GM18868 (cell line): ENCODE results near the gene RUFY2.
A peak's percentile ranks its signal among the peaks of the same experiment; 100 is the strongest.

Experiments
- ATAC-seq: cut with Tn5 transposase; IDR thresholded peaks from one replicate; pipeline ENCODE4 v1.9.1; 2021; ENCODE audit warnings: mild to moderate bottlenecking, moderate library complexity; ENCODE audit not compliant: unreplicated experiment

The RUFY2 gene

DNA sequence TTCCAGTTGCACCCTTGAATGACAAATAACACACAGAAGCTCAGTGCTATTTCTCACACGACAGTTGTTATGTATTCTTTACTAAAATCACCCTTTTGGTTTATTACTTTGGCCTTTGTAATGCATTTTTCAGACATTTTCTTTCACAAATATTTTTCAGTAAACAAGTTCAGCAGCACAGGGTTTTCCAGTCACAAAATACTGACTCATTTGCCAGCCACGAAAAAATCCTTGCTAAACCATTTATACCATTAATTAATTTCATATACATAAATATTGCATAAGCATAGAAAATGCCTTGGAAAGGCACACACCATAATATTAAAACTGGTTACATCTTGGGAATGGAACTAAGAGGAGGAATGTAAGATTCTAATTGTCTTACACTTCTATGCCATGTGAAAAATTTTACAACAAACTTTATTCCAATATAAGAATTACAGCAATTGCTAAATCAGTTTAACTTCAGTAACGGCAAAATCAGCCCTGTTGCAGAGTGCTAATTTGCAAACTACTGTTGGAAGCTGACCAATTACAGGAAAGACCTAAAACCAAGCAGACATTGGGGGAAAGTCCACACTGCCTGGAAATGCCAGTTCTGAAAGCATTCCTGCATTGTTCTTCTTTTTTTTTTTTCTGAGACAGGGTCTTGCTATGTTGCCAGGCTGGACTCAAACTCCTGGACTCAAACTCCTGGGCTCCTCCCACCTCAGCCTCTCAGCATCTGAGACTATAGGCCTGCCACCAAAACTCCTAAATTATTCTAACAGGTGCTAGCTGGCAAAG, 42.8 kb downstream of the RUFY2 start:
- no peak for ATAC-seq

DNA sequence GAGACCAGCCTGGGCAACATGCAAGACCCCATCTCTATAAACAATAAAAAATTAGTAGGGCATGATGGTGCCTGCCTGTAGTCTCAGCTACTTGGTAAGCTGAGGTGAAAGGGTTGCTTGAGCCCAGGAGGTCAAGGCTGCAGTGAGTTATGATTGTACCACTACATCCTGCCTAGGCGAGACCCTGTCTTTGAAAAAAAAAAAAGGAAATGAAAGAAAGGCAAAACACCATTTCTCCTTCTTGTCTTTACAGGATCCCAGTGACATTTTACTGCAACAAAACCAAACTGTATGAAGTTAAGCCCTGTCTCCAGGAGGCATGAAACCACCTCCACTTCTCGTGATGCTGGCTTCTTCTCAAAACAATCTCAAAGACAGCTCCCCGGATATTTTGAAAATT, 44.5 kb downstream of the RUFY2 start:
- peak; percentile 45 for ATAC-seq

DNA sequence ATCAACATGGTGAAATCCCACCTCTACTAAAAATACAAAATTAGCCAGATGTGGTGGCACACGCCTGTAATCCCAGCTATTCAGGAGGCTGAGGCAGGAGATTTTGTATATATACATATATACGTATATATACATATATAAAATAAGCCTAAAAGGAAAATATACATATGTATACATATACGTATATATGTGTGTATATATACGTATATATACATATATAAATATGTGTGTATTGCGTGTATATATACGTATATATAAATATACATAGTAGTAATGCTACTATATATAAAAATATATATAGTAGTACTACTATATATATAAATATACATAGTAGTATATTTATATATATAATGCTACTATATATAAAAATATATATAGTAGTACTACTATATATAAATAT, 47.9 kb downstream of the RUFY2 start:
- ATAC-seq, result no peak

DNA sequence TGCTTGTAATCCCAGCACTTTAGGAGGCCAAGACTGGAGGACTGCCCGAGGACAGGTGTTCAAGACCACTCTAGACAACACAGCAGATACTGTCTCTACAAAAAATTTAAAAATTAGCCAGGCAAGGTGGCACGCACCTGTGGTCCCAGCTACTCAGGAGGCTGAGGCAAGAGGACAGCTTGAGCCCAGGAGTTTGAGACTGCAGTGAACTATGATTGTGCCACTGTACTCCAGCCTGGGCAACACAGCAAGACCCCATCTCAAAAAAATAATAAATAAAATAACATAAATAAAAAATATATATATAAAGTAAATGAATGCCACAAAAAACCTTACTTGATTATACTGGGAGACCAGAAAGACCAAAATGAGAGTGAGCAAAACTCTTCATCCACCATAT, 53.5 kb downstream of the RUFY2 start:
- ATAC-seq, result no peak

DNA sequence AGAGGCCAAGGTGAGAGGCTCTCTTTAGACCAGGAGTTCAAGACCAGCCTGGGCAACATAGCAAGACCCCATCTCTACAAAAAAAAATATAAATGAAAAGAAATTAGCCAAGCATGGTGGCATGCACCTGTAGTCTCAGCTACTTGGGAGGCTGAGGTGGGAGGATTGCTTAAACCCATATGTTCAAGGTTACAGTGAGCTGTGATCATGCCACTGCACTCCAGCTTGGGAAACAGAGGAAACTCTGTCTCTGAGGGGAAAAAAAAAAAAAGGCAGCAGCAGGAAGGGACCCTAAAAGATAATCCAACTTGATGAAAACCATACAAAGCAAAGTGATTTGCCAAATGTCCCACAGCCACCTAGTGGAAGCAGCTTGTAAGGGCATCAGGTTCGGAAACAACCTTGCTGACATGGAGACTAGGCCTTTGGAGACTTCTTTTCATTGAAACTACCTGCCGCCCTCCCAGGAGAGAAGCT, 58.8 kb downstream of the RUFY2 start:
- ATAC-seq, result peak; percentile 75

DNA sequence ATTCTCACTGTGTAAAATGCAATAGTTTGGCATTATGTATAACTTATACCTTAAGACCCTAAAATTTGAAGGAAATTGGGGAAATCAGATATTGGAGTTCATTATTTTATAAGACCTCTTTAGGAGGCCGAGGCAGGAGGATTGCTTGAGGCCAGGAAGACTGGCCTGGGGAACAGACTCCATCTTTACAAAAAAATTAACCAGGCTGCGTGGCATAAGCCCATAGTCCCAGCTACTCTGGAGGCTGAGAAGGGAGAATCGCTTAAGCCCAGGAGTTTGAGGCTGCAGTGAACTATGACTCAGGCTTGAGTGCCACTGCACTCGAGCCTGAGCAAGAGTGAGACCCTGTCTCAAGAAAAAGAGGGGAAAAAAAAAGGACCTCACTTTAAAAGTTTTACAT, 60.3 kb downstream of the RUFY2 start:
- no peak for ATAC-seq

DNA sequence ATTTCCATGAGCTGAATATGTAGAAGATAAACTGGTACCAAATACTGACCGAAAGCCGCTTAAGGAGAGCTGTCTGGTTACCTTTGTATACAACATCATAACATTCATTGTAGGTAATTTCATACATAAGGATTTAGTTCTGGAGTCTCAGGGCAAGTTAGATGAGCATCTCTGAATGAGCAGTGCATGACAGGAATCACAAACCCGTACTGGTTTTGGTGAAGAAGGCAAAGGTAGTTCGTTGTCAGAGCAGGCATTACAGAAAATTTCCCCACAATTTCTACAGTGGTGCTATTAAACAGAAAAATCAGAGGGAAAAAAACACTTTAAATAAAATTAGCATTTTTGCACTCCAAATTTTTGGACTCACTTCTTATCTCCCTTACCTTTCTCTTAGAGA, 61.5 kb downstream of the RUFY2 start:
- no peak for ATAC-seq

DNA sequence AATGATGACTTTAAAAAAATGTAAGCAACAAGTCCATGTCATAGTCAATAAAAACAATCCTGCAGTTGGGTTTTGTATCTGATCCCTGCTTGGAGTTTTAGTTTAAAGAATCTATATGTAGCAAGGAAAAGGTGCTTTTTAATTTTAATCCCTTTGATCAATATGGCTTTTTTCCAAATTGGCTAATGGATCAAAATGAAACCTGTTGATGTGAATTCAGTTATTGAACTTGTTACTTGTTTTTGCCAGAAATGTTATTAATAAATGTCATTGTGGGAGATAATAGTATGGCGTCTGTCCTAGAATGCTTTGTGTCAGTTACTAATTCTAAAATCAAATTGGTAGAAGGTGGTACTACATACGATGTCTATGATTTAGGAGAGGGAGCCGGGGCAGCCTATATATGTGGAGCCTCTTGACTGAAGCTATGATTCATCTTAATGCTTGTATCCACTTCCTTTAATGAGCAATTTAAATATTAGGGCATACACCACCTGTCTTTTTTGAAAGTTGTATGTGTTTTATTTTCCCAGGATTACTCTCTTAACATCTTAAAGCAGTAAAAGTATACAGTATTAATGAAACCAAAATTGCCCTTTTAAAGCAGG, 64.1 kb downstream of the RUFY2 start:
- ATAC-seq, result no peak

DNA sequence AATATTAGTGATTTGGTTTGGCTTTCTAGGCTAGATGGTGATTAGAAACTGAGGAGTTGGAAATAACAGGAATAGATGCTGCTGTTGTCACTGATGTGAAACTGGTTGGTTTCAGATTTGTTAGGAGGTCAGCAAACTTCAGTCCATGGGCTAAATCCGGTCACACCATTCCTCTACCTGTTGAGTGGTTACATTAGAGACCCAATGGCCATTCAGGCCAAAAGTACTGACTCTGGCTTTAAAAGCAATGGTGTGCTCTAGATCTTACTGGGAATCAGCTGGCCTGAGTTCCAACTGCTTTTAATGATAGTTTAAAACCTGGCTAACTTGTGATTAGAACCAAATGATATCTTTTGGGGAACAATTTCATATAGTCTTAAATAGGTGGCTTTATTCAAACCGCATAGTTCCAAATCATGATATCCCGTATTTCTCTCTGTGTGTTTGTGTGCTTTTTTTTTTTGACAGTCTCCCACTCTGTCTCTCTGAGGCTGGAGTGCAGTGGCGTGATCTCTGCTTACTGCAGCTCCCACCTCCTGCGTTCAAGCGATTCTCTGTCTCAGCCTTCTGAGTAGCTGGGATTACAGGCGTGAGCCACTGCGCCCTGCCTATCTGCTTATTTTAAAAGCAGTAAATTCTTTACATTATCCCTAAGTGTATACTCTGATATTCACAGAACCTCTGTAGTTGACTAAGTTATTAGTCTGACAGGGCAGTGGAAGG, 66.6 kb downstream of the RUFY2 start:
- ATAC-seq, result no peak

DNA sequence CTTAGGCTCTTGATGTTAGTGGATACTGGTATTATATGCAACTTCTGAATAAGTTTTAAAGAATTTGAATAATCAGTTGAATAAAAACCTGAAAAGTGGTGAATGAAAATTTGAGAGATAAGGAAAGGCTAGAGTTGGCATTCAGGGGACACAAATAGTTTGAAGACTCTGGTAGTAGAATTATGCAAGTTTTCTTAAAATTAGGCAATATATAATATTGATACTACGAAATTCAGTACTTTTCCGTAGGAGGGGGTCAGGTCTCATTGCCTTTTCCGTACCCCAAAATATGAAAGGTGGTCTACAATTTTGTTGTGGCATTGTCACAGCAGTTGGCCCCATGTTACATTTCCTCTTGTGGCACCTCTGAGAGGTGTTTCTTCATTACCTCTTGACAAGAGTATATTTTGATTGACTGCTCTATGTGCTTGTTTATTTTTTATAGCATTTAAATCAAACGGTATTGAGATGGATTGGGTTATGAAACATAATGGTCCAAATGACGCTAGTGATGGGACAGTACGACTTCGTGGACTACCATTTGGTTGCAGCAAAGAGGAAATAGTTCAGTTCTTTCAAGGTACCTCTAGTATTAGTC, 70.2 kb downstream of the RUFY2 start:
- no peak for ATAC-seq

DNA sequence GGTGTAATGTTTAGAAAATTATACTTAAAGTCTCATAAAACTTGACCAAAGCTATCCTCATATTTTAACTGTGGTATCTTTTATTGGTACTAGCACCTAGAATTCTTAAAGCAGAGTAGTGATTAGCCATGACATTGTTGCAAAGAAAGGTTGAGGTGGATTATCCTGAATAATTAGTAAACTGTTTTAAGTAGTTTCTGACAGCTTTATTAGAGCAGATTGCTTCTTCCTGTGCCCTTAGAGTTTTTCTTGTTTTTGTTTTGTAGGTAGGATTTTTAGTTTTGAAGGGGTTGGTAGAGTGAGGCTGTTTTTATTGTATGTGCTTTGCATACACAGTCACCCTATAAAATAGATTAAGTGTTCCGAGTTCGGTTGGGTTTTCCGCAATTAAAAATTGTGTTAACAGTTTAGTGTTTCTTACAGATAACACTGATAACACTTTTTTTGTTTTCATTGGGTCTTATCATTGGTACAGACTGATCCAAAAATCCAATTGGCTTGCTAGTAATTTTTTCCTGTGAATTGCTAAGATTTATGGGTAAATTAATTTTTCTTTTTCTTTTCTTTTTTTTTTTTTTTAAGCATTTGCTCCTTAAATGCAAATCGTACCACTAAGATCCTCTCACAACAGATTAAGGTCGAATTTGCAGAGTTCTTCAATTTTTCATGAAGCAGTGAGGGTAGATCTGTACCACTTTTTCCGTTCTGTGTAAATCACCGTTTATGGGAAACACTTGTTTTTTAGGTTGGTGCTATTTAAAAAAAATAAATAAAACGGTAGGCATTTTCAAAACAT, 72.2 kb downstream of the RUFY2 start:
- ATAC-seq, result no peak

DNA sequence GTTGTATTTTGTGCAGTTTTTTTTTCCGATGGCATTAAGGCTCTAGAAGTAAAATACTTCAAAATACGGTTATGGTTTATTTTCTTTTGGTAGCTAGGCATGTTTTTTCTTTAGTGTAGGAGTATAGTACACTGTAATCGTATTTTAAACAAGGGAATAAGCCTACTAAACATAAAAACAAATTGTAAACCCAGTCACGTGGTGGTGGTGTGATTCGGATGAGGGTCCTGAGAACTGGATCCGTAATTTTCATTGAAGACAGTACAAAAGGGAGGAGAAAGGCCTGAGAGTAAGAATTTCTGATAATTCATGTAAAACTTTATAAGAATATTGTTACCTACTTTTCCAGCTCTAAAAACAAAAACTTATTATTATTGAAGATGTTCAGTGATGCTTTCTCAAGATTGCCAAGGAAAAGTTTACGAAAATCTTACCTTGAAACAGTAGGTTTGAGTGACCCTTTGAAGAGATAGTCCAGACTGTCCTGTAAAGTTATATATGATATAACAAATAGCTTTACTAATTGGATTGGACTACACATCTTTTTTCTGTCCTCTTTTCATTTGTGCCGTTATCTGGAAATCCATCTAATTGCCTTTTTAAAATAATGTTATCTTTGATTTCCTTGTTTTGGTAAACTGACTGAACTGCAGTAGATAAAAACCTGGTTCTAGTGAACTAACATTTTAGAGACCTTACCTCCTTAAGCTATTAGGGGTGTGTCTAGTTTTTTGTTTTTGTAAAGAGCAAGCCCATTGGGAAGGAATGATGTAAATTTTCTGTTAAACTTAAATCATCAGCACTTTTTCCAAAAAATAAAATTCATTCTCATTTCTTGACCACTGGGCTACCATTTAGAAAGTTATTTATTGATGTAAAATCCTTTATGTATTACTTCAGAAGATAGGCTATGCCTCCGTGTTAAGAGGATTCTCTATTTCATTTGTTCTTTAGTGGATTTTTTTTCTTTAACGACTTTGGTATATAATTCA, 73.3 kb downstream of the RUFY2 start:
- ATAC-seq, result no peak

DNA sequence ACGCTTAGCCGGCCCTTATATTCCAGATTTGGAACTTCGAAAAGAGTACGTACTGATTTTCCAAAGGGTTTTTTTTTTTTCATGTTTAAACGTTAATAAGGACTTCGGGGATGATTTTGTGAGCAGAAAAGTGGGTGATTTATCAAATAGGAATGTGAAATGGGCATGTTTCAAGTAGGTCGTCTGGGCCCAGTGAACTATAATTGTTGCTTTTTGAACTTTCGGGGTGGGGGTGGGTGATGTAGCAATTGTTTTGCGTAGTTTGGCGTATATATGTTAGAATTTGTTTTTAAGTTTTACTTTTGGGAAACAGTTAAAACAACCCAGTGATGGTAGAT, 74.0 kb downstream of the RUFY2 start:
- no peak for ATAC-seq

DNA sequence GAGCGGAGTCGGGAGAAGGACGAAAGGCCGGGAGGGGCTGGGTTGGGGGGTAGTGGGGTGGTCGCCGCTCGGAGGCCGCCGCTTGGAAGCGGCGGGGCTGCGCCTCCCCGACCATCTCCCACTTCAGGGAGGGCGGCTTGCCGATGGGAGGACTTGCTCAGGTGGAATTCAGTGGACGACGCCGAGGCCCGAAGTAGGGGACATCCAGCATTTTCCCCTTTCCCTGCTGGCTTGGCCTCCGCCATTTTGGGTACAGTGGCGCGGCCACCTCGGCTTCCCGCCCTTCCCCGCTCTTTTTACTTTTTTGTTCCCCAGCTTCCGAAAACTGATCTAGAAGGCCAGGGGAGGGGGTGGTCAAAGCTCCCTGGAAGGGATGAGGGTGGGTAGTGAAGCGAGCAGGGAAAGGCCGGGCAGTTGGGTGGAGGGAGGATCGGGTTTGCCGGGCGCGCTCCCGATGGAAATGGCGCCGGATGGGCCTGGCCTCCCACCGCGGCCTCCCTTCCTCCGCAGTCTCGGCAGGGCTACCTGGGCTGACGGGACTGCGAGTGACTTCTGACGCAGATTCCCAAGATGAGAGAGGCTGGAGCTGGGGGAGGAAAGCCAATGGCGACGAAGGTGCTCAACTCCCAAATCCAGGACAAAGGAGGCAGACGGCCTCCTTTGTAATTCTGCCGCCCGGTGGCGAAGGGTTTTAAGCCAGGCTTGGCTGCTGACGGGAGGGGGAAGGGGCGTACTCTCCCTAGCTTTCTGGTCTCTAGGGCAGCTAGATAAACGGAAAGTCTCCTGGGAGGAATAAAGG, 74.6 kb downstream of the RUFY2 start, which contains the start of gene PBLD:
Gene PBLD (minus strand): TSS at position 670 of the 799 bp plus-strand sequence. CDS start 26,084 bp downstream, outside the sequence.
- ATAC-seq, result peak; percentile 25

DNA sequence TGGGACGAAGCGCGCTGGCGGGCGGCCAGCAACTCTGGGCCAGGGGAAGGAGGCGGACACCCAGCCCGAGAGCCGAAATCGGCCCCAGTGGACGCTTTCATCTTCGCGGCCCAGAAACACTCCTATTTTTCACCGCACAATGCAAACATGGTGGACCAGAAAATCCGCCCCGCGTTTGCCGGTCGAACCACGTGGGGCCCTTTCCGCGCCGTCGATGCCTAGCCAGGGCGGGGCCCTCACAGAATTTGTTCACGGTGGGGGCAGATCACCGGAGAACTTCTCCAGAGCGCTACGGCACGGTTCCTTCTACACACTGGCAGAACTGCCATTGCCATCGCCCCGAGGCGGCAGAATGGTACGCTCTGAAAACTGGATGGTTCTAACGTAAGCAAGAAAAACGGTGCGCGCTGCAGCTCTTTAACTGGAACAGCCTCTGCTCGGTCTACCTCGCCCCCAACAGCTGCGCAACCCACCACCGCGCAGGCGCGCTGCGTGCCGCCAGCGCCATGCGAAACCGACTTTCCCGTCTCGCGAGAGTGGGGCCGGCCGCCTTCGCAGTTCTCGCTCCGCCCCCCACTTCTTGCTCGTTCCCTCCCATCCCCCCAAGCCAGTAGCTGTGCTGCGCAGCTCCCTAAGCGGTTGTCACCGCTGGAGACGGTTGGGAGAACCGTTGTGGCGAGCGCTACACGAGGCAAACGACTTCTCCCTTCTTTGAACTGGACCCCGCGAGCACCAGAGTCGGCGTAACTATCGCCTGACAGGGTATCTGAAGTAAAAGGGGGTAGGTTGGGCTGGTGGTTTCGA, 75.4 kb downstream of the RUFY2 start, which contains the start of gene HNRNPH3:
Gene HNRNPH3 (plus strand): TSS at position 610 of the 804 bp plus-strand sequence. CDS start 5,158 bp downstream, outside the sequence.
- ATAC-seq, result peak; percentile 81

DNA sequence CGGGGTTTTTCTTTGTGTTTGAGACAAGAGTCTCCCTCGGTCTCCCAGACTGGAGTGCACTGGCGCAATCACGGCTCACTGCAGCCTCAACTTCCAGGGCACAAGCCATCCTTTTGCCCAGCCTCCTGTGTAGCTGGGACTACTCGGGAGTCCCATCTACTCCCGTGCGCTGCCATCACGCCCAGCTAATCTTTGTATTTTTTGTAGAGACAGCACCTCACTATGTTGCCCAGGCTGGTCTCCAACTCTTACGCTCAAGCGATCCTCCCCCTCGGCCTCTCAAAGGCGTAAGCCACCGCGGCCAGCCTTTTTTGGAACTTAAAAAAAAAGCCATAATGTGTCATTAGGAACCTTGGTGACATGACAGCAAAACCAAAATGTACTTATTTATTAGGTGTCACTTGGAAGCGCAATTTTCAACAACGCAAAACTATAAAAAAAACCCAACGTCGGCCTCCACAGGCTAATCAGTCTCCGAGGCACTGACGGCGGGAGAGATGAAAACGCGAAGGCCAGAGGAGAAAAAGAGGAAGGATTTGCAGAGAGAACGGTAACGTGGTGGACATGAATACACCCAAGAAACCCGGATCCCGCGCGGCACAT, 76.1 kb downstream of the RUFY2 start:
- no peak for ATAC-seq

DNA sequence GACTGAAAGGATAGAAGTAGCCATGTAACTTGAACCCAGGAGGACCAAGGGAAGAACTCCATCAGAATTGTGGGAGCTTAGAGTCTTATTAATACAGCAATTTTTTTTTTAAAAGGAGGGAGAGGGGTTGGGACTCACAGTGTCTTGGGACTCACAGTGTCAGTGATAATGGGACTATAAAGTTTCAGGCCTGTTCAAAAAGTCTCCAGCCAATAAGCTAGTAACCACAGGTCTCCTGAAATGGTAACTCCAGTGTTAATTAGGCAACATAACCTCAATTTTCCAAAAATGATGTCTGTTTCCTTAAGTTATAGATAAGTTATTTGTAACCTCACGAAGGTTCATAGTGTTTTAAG, 77.6 kb downstream of the RUFY2 start:
- ATAC-seq, result no peak
